GM12873 (cell line): Measurements from ENCODE around the gene RADIL.

Source experiments
- CTCF ChIP-seq: IDR thresholded peaks from 2 replicates; pipeline ENCODE4 v1.5.1; 2012; ENCODE audit warnings: low read depth, mild to moderate bottlenecking, moderate library complexity, low read length, control low read depth; ENCODE audit not compliant: insufficient read depth; ENCODE audit errors: missing control alignments

The RADIL gene, protein sequence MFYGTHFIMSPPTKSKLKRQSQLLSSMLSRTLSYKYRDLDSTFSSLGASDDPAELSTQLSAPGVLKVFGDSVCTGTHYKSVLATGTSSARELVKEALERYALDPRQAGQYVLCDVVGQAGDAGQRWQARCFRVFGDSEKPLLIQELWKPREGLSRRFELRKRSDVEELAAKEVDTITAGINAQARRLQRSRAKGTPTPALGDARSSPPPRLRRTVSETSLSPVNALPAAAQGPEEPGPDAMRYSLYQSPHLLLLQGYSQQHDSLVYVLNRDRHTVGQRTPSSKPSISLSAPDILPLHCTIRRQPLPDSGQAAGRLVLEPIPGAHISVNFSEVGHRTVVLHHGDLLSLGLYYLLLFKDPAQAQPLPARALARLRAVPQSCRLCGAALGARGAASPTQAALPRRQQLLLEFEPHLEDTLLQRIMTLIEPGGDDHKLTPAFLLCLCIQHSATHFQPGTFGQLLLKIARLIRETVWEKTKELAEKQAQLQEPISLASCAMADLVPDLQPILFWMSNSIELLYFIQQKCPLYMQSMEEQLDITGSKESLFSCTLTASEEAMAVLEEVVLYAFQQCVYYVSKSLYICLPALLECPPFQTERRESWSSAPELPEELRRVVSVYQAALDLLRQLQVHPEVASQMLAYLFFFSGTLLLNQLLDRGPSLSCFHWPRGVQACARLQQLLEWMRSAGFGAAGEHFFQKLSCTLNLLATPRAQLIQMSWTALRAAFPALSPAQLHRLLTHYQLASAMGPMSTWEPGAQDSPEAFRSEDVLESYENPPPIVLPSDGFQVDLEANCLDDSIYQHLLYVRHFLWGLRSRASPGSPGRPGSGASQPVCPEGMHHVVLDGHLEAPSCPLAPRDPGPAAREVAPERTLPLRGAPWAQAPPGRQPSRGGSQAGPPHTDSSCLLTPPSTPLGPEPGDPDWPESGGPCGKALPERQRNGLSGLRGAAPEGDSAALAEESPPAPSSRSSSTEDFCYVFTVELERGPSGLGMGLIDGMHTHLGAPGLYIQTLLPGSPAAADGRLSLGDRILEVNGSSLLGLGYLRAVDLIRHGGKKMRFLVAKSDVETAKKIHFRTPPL

DNA sequence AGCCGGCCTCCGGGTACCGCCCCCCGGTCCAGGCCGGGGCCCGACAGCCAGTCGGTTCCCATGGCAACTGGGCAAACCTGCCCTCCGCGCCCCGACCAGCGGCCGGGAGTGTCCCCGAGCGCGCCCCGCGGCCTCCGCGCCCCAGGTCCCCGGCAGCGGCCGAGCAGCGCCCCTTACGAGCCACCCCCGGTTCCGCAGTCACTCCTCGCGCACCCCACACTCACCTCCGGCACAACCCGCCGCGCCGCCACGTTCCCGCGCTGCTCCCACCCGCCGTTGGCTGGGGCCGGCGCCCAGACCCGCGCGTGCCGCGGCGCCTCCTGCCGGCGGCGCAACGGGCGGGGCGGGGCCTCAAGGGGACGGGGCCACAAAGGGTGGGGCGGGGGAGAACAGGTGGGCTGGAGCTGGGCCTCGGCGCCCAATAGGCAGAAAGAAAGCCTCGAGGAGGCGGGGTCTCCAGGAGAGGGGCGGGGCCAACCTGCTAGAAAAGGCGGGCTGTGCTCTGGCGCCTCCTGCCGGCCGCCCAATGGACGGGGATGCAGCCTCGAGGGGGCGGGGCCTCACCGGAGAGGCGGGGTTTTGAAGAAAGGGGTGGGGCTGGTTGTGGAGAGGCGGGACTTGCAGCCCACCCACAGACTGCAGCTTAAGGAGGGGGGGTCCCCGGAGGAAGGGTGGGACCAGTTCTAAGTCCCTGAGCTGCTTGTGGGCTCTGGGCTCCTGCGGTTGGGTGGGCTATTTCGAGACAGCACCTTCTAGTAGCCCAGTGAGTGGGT is at the start of gene RADIL:
TSS of gene RADIL (minus strand) at position 345 of the 773 bp plus-strand sequence. CDS start 5,577 bp downstream, outside the sequence.
- TF ChIP-seq CTCF, result peak; percentile 55

- TF ChIP-seq CTCF, result no peak
Measured at GRCh38 chr7:4931943-4932342, 48.4 kb upstream of the RADIL start.

DNA sequence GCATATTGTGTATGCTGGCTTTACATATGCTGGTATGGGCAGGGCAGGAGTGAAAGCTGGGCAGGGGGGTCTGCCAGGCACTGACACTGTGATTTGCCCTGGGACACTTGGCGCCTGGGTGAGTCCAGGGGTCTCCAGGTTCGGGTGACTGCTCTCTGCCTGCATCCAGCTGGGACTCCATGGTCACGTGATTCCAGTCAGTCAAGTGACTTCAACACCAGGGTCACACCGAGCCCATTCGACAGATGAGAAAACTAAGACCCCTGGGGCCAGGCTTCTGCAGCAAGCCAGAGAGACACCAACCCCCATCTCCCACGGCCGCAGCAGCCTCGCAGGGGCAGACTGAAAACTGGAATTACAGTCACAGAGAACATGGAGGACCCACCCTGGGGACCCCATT is 45.5 kb upstream of the RADIL start:
- no peak for TF ChIP-seq CTCF

DNA sequence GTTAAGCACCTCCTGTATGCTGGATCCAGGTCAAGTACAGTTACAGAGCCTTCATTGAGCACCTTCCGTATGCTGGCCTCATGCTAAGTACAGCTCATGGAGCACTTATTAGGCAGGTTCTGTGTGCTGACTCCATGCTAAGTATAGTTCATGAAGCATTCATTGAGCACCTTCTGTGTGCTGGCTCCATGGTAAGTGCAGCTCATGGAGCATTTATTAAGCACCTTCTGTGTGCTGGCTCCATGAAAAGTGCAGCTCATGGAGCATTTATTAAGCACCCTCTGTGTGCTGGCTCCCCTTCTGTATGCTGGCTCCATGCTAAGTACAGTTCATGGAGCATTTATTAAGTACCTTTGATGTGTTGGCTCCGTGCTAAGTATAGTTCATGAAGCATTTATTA is 44.9 kb upstream of the RADIL start:
- TF ChIP-seq CTCF, result no peak

- TF ChIP-seq CTCF, result no peak
Measured at GRCh38 chr7:4919969-4920766, 36.7 kb upstream of the RADIL start.

GRCh38 chr7:4916113-4916512 is 32.6 kb upstream of the RADIL start:
- TF ChIP-seq CTCF, result no peak
